Vagina (tissue), 2 donors: ENCODE measurements around the gene DDX54.

Source experiments
- POLR2A ChIP-seq, 2 donors: fragments of 450-650 bp; IDR thresholded peaks; one replicate each; pipeline ENCODE4 v1.6.1; 2017; ENCODE audit warnings: antibody characterized with exemption in 2 of 2, mild to moderate bottlenecking in 2 of 2, moderate library complexity in 2 of 2
- POLR2AphosphoS5 ChIP-seq, 2 donors: sonication (generic); formaldehyde crosslinking; IDR thresholded peaks; one replicate each; pipeline ENCODE4 v1.9.0; 2017; ENCODE audit warnings: antibody characterized with exemption in 2 of 2, mild to moderate bottlenecking in 2 of 2, low read depth in 1 of 2; ENCODE audit not compliant: insufficient read depth in 1 of 2
- TF ChIP-seq, protein P1 (sequence below), 3 experiments: fragments of 450-650 bp in 2 of 3; fragments of 200-600 bp in 1 of 3; sonication (generic) in 1 of 3; IDR thresholded peaks; one replicate each; pipeline ENCODE4 v1.5.1; 2017 to 2019; ENCODE audit warnings: antibody characterized with exemption in 3 of 3, mild to moderate bottlenecking in 2 of 3, moderate library complexity in 2 of 3

DNA sequence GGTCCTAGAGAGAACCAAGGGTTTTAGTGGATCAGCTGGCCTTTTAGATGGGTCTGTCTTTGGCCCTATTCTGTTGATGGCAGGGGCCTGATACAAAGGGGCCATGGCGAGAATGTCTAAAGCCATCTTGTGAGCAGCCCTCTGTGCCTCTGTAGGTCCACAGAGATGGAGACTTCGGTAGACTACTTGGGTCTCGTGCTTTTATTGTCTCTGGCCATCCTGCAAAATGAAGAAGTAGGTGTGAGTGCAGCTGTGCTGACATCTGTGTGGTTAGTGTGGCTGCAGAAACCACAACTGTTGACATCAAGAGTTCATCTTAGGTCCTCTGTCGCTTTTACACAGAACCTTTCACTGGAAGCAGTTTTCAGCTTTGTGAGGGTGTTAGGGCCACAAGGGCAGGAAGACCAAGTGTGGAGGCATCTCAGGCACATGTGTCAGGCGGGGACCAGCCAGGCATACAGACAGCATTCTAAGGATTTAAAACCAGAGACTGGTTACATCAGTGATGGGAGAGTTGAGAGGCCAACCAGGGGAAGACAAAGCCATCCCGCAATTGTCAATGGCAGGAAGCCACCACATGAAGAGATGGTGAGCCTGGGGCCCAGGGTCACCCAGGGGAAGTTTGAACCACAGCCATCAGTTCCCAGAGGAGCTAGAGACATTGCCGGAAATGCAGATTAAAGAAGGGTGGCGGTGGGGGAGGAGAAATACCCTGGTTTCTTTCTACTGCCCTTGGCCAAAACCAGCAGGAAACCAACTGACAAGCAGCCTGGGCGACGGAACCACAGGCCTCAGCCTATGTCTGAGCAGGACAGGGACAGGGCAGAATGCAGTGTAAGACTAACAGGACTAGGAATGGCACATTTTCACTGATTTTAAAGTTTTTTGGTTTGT lies 23.0 kb upstream of the DDX54 start:
- TF ChIP-seq POLR2AphosphoS5 (IDR thresholded peaks at IDR 0.05; ENCODE audit: insufficient read depth in 1 of 2, low read depth in 1 of 2) = no peak
- TF ChIP-seq, protein P1, sequence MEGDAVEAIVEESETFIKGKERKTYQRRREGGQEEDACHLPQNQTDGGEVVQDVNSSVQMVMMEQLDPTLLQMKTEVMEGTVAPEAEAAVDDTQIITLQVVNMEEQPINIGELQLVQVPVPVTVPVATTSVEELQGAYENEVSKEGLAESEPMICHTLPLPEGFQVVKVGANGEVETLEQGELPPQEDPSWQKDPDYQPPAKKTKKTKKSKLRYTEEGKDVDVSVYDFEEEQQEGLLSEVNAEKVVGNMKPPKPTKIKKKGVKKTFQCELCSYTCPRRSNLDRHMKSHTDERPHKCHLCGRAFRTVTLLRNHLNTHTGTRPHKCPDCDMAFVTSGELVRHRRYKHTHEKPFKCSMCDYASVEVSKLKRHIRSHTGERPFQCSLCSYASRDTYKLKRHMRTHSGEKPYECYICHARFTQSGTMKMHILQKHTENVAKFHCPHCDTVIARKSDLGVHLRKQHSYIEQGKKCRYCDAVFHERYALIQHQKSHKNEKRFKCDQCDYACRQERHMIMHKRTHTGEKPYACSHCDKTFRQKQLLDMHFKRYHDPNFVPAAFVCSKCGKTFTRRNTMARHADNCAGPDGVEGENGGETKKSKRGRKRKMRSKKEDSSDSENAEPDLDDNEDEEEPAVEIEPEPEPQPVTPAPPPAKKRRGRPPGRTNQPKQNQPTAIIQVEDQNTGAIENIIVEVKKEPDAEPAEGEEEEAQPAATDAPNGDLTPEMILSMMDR (IDR thresholded peaks at IDR 0.05) = no peak
- no peak for TF ChIP-seq POLR2A (IDR thresholded peaks at IDR 0.05)
